ENCODE results near the gene ATP2A1.

- TF ChIP-seq, protein P1, sequence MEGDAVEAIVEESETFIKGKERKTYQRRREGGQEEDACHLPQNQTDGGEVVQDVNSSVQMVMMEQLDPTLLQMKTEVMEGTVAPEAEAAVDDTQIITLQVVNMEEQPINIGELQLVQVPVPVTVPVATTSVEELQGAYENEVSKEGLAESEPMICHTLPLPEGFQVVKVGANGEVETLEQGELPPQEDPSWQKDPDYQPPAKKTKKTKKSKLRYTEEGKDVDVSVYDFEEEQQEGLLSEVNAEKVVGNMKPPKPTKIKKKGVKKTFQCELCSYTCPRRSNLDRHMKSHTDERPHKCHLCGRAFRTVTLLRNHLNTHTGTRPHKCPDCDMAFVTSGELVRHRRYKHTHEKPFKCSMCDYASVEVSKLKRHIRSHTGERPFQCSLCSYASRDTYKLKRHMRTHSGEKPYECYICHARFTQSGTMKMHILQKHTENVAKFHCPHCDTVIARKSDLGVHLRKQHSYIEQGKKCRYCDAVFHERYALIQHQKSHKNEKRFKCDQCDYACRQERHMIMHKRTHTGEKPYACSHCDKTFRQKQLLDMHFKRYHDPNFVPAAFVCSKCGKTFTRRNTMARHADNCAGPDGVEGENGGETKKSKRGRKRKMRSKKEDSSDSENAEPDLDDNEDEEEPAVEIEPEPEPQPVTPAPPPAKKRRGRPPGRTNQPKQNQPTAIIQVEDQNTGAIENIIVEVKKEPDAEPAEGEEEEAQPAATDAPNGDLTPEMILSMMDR (IDR thresholded peaks at IDR 0.05; ENCODE audit: poor library complexity), result no peak
- TF ChIP-seq EZH2 (IDR thresholded peaks at IDR 0.05; ENCODE audit: borderline replicate concordance) (no peak), EZH2phosphoT487 (IDR thresholded peaks at IDR 0.05; ENCODE audit: low read depth, severe bottlenecking, unreplicated experiment) (no peak)
These were observed 40.4 kb upstream of the ATP2A1 start for GRCh38 chr16:28837672-28838557.
